Inferior parietal cortex (tissue), 1 donor: ENCODE results near the gene SLCO2B1.
A peak's percentile ranks its signal among the peaks of the same experiment; 100 is the strongest.

Source experiments
- DNase-seq: peaks from one replicate; pipeline ENCODE4 v3.0.0-alpha.2; 2016; ENCODE audit errors: extremely low spot score

Gene SLCO2B1

GRCh38 chr11:75145196-75145971 lies 5.5 kb upstream of the SLCO2B1 start:
- no peak for DNase-seq

- DNase-seq = no peak
Measured at GRCh38 chr11:75145972-75146519, 4.9 kb upstream of the SLCO2B1 start.

GRCh38 chr11:75146711-75147110 lies 4.2 kb upstream of the SLCO2B1 start:
- DNase-seq = no peak

- no peak for DNase-seq
Measured at GRCh38 chr11:75147191-75147874, 3.6 kb upstream of the SLCO2B1 start.

GRCh38 chr11:75147875-75148263 lies 3.0 kb upstream of the SLCO2B1 start:
- no peak for DNase-seq

- peak; percentile 26 for DNase-seq
Measured at GRCh38 chr11:75148436-75148983, 2.4 kb upstream of the SLCO2B1 start.

GRCh38 chr11:75149766-75150465 lies 991 bp upstream of the SLCO2B1 start:
- no peak for DNase-seq

- DNase-seq = no peak
Measured at GRCh38 chr11:75151346-75152047, 590 bp downstream of the SLCO2B1 start.

- no peak for DNase-seq
Measured at GRCh38 chr11:75152090-75152489, 1.2 kb downstream of the SLCO2B1 start.

GRCh38 chr11:75152651-75153427 lies 1.9 kb downstream of the SLCO2B1 start:
- no peak for DNase-seq

GRCh38 chr11:75154646-75155569 lies 4.0 kb downstream of the SLCO2B1 start:
- no peak for DNase-seq

GRCh38 chr11:75155570-75156422 lies 4.9 kb downstream of the SLCO2B1 start:
- no peak for DNase-seq

- DNase-seq = no peak
Measured at GRCh38 chr11:75158241-75158640, 7.3 kb downstream of the SLCO2B1 start.

GRCh38 chr11:75158696-75159150 lies 7.8 kb downstream of the SLCO2B1 start:
- DNase-seq = no peak

GRCh38 chr11:75159151-75159953 lies 8.4 kb downstream of the SLCO2B1 start:
- DNase-seq = no peak

- no peak for DNase-seq
Measured at GRCh38 chr11:75160220-75160757, 9.4 kb downstream of the SLCO2B1 start.

GRCh38 chr11:75160880-75161279 lies 10.0 kb downstream of the SLCO2B1 start:
- DNase-seq = no peak
